Stimulated activated CD8-positive, alpha-beta memory T cell treated with anti-CD3 and anti-CD28 coated beads, Interleukin-12 subunit alpha, Interleukin-12 subunit beta, amount 100 ng/mL, for 1 hour (primary cell): ENCODE data around the gene ALK.

Source experiments
- DNase-seq: peaks from one replicate; pipeline ENCODE4 v3.0.0-alpha.2; 2020; ENCODE audit warnings: low read depth

ALK gene

DNA sequence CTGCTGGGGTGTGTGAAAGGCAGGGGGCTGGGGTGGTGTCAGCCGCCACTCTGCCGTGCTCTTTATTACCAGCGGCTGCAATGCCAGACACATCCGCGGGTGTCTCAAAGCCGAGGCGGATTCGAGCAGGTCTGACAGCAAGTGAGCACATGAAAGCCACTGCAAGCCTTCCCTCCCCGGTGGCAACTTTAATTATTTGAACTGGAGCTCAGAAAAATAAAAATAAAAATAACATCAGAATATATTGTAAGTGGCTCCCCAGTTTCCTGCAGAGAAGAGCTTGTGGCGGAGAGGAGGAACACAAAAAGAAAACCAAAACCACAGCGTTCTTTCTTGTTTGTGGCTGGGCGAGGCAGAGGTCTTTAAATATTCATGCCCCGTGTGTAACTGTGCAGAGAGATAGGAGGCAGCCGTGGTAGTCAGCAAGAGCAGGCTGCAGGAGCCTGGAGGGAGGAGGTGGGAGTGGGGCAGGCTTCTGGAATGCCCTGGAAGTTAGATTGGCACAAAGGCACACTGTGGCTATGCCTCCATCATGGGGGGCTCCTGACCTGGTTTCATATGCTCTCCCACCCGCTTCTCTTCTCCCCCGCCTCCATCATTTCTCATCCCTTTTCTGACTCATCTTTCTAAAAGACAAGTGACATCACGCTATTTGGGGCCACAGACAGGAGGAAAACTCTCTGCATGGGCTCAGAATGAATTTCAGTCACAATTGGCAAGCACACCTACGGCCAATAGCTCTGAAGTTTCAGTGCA lies 606.4 kb downstream of the ALK start:
- peak; percentile 15 for DNase-seq

- DNase-seq, result no peak
Measured at GRCh38 chr2:29311458-29311857, 609.9 kb downstream of the ALK start.

- DNase-seq, result no peak
Measured at GRCh38 chr2:29310650-29311348, 610.6 kb downstream of the ALK start.

- peak; percentile 12 for DNase-seq
Measured at GRCh38 chr2:29309090-29310029, 612.0 kb downstream of the ALK start.

DNA sequence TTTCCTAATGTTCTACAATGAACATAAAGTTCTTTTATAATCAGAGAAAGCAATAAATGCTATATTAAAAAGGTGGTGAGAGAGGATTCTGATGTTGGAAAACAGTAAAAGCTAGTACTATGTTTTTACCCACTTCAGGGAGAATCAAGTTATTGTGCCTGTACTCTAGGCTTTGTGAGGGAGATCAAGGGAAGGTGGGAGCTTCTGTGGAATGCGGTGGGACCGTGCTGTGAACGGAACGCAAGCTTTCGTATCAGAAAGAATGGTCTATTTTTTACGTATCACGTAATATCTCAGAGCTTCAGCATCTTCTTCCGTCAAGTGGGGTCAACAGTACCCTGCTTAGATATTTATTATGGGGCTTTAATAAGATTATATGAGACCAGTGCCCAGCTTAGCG lies 613.0 kb downstream of the ALK start:
- no peak for DNase-seq

DNA sequence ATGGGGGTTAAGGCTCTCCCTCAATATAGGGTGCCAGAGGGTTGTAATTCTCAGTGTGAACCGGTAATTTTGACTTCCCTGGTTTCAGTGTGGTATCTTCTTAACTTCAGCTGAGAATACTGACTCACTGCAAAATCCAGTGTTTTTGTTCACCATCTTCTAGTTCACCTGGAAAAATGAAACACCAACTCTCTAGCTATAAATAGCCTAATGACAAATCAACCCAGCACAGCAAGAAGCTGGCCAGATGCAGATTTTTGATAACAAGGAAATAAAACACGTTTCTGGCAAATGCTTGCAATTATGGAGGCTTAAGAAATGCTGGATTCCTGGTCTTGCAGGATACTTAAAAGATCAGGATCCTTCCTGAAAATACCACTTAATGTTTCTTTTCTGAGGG lies 613.9 kb downstream of the ALK start:
- no peak for DNase-seq

- DNase-seq, result no peak
Measured at GRCh38 chr2:29305762-29306161, 615.6 kb downstream of the ALK start.

- no peak for DNase-seq
Measured at GRCh38 chr2:29304399-29305060, 616.9 kb downstream of the ALK start.

DNA sequence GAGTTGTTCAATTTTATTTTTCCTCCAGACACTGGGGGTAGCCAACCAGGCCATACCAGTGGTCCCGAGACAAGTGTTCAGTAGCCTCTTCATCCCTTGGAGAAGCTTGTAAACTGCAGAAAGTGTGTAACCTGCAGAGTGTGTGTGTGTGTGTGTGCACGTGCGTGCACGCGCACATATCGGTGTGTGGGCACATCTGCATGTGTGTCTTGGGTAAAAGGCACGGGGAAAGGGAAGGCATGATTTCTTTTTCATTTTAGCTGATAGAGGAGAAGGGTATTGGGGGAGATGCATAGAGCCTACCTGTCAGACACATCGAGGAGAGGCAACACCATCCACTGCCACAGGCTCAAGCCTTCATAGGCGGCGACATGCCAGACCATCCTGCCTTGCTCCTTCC lies 624.8 kb downstream of the ALK start:
- no peak for DNase-seq

DNA sequence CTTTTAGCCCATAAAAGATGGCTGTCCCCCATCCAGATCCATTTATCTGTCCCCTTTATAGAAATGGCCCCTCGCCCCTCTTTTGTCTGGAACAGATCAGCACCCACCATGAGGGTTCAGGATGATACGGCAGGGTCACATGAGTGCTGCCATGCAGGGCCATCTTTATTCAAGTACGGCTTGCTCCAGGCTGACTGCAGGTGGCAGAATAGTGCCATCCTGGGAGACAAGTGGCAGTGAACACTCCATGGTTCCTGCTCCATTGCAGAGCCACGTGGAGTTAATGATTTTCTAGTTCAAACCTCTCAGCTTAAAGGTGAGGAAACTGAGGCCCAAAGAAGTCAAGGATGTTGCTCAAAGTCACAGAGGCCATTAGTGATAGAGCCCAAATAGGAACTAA lies 625.5 kb downstream of the ALK start:
- DNase-seq, result no peak

DNA sequence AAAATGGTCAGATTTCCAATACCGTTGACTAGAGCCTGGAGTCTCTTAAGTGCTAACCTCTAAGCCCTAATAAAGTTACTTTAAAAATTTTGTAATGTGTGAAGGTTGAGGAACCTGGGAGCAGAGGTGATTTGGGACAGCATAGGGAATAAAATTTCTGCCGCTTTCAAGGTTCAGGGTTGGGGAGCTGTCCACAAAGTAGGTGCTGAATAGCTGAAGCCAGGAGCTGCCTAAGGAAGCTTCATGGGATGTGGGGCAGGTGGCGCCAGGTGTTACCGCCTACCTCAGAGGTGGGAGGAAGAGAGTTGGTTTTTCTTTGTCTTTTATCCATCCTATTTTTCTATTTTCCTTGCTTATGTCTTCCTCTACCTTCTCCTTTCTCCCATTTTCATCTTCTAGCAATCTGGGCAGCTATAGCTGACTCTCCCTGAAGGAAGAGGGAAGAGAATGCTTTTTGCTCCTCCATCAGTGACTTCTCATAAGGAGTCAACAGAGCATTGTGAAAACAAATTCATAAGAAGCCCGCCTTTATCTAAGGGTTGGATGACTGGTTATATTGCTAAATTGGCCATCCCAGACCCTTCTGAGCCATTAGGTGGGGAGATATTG lies 627.5 kb downstream of the ALK start:
- DNase-seq, result no peak

- no peak for DNase-seq
Measured at GRCh38 chr2:29290293-29291047, 630.9 kb downstream of the ALK start.

GRCh38 chr2:29284671-29285070 lies 636.7 kb downstream of the ALK start:
- no peak for DNase-seq

DNA sequence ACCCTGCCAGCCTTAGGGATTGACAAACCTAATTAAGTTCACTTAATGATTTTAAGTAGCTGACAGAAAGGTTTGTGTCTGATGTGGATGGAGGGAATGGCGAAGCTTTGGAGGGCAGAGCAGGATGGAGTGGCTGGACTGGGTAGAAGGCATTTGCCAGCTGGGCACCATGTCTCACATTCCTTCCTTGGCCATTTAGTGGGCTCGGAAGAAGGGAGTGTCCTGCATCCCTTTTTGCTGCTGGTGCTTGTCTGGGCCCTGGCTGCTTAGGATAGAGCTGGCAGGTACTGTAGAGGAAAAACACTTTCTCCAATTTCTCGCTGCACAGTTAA lies 639.5 kb downstream of the ALK start:
- DNase-seq, result no peak

GRCh38 chr2:29281086-29281915 lies 640.1 kb downstream of the ALK start:
- DNase-seq, result no peak

- no peak for DNase-seq
Measured at GRCh38 chr2:29278966-29279365, 642.4 kb downstream of the ALK start.

DNA sequence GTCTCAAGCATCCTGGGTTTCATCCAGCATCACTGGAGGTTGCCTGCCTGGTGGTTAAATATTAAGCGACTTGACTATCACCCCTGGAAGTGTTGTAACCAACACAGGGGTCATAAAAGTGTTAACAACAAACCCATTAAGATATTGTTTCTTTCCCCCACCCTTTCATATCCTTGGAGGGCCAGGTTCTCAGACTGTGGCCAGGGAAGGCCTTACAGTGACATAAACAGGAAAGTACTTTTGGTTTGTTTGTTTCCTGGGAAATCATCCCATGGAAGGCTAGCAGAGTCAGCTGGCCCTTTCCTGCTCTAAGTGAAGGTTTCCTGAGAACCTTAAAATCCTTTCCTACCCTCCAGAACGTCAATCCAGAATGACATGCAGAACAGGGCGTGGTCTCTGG lies 645.2 kb downstream of the ALK start:
- DNase-seq, result no peak

GRCh38 chr2:29275186-29275585 lies 646.2 kb downstream of the ALK start:
- DNase-seq, result no peak

DNA sequence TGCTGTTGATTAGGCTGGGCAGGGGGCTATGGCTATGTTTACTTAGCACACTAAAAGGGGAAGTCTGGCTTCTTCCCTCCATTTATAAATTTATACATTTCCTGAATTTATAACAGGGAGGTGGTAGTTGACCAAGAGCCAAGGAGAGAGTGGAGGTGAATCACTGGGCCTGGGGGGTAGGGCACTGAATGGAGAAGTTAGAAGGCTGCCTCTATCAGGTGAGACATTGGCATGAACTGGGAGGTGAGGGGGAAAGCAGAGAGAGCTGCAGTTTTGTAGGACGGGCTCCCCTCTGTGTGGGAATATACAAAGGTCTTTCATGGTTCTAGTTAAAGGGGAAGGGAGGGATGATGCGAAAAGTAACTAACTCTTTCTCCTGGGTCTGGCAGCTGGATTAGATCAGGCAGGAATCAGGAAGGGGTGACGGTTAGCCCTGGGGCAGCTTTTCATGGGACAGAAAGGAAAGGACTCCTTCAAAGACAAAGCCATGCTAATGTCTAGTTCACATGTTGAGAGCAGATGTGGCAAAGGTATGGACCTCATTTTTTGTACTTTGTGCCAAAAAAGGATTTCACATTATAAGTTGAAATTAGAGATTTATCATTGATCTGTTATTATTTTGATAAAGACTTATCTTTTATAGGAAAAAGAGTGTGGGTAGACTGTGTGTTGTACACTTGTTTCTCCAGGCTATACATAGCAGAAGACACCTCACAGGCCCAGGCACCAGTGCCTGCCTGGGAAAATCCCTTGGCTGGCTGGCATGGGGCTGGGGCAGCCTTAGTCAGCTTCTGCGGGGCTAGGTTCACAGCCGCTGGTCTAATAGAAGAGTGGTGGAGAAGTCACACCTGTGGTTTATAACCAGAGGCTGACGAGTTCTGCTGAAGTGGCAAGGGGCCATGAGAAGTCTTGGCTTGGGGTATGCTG lies 647.4 kb downstream of the ALK start:
- DNase-seq, result no peak
